NOMO-1 treated with DMSO at 0.1 percent for 48 hours (cell line): ENCODE results near the gene SIGLEC7.

Experiments
- DNase-seq: peaks from one replicate; lab custom pipeline; 2025; ENCODE audit not compliant: unreplicated experiment; lab: John Stamatoyannopoulos, UW

Gene SIGLEC7

DNA sequence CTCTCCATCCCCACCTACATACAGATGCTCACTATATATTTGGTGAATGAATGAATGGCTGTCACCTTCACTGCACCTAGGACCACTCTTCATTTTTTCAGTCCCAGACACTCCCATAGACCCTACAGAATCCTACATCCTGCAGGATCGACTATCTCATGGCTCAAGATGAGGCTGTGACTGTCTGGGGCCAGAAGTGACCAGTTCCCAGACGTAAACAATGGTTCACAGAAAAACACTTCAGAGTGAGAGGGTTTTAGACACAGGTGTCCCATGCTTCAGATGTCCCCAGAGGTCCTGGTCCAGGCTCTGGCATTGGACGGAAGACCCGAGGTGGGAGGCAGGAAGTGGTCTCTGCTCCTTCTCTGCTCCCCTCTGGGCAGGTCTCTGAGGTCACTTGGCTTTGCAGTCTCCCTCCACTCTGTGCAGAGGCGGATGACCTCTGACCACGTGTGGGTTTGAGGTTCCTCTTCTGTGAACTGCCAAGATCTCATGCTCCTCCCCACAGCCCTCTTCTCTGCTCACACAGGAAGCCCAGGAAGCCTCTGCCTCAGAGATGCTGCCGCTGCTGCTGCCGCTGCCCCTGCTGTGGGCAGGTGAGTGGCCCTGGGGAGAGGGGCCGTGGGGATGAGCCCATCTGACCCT is 24.9 kb downstream of the SIGLEC7 start:
- peak; percentile 65 for DNase-seq

DNA sequence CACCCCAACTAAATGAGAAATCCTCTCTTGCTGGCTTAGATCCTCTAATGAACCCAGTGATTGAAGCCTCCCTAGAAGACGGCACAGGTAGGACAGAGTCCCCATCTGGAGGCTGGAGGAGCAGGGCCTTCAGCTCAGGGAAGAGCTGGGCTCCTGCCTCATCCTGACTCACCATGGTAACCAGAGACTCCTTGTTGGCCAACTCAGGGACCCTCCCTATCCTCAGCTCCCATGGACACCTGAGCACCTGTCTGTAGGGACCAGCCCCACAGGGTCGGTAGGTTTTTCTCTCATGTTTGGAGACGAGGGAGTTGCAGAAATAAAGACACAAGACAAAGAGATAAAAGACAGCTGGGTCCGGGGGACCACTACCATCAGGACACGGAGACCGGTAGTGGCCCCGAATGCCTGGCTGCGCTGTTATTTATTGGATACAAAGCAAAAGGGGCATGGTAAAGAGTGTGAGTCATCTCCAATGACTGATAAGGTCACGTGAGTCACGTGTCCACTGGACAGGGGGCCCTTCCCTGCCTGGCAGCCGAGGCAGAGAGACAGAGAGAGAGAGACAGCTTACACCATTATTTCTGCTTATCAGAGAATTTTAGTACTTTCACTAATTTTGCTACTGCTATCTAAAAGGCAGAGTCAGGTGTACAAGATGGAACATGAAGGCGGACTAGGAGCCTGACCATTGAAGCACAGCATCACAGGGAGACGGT is 26.6 kb downstream of the SIGLEC7 start:
- no peak for DNase-seq

- DNase-seq: peak; percentile 37
Observed at GRCh38 chr19:51169283-51169918, 27.3 kb downstream of the SIGLEC7 start.

- DNase-seq: no peak
Observed at GRCh38 chr19:51172223-51172622, 30.1 kb downstream of the SIGLEC7 start.

GRCh38 chr19:51173681-51174080 is 31.6 kb downstream of the SIGLEC7 start:
- no peak for DNase-seq

DNA sequence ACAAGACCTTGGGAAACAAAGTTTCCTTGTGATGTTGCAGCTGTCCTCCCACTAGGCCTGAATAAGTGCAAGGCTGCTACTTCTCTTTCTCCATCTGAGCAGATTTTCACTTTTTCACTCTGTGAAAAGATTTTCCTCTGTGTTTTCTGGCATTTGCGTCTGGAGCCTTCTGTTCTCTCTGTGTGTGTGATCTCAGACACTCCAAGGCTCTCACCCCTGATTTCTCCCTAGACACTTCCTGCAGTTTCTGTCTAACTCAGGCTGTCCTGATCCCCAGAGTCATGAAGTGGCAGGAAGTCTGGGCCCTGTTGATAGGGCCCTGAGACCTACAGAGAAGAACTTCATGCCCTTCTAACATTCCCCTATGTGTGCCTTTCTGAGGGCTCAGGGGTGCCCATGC is 37.2 kb downstream of the SIGLEC7 start:
- no peak for DNase-seq

DNA sequence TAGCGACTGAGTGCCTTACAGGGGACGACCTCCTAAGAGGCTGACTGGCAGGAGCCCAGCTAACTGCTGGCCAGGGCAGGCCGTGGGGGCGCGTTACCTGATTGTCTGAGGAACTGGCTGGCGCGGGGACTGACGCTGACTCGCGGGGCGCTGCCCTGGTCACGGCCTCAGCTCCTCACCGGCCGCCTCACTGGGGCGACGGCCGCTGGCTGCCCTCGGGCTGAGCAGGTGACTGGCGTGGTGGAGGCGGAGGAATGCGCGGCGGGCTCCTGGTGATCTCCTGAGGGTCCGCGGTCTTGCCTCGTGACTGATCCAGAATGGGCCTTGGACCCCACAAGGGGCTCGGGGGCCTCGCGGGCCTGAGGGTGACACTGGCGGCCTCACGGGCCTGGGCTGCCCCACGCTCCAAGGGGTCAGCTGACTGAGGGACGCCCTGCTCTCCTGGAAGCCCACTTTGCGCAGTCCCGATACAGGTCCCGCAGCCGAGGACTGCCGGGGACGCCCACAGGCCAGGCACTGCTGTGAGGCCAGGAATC is 39.3 kb downstream of the SIGLEC7 start:
- no peak for DNase-seq

GRCh38 chr19:51181913-51182419 is 39.9 kb downstream of the SIGLEC7 start:
- DNase-seq: peak; percentile 56

DNA sequence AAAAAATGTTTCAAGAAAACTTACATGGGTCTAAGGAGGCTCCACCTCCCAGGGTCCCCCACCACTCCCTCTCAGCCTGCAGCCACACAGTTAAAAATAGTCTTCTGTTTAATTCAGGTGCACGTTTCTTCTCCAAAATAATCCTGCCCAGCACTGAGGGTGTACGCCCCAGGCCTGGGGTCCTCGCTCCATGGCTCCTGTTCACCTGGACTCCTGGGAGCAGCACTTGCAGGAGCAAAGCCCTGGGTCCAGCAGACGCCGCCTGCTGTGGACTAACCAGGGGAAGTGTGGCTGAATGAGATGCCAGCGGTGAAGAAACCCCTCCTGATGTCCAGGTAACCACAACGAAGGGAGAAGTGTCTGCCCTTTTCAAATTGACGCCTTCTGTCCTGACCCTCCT is 41.5 kb downstream of the SIGLEC7 start:
- no peak for DNase-seq

DNA sequence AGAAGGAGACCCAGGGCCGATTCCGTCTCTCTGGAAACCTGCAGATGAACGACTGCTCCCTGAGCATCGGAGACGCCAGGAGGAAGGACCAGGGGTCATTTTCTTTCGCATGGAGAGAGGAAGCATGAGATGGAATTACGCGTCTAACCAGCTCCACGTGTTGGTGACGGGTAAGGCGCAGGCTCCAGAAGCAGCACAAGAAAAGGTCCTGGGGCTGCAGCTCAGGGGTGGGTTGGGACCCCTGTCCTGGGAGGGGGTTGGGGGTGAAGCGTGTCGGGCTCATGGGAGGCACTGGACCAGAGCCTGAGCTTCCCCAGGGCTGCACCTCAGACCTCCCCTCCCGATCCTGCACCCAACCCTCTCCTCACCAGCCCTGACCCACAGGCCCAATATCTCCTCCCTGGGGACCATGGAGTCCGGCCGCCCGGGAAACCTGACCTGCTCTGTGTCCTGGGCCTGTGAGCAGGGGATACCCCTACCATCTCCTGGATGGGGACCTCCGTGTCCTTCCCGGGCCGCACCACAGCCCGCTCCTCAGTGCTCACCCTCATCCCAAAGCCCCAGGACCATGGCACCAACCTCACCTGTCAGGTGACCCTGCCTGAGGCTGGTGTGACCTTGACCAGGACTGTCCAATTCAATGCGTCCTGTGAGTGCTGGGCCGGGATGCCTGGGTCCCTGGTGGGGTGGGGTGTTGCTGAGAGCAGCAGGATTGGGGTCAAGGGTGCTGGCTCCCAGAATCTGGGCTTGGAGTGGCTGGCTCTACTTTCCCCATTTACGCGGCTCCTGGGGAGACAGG is 43.2 kb downstream of the SIGLEC7 start:
- no peak for DNase-seq

GRCh38 chr19:51185868-51186215 is 43.7 kb downstream of the SIGLEC7 start:
- no peak for DNase-seq

DNA sequence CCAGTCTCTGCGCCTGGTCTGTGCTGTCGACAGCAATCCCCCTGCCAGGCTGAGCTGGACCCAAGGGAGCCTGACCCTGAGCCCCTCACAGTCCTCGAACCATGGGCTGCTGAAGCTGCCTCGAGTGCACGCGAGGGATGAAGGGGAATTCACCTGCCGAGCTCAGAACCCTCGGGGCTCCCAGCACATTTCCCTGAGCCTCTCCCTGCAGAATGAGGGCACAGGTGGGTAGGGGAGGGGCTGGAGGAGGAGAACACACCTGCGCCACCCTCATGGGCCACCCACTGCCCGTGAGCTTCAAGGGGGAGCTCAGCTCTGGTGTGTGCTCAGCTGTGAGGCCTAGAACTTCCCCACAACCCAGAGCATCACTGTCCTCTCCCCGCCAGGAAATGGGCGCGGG is 44.2 kb downstream of the SIGLEC7 start:
- DNase-seq: no peak

GRCh38 chr19:51187395-51188226 is 45.5 kb downstream of the SIGLEC7 start:
- DNase-seq: no peak

- DNase-seq: no peak
Observed at GRCh38 chr19:51188227-51188559, 46.1 kb downstream of the SIGLEC7 start.

DNA sequence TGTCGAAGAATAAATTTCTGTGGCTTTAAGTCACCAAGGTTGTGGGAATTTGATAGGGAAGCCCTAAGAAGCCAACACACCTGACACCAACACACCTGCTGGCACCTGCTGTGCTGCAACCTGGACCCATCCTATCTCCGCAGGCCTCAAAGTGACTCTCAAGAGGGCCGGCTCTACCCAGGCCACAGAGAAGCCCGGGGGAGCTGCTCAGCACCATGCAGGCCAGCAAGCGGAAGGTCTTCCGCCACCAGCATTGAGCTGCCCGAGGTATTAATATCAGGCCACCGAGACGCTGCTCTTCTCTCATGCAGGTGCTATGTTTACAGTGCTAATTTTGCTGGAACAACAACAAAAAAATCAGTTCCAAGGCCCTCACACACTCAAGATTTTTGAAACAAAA is 50.6 kb downstream of the SIGLEC7 start:
- no peak for DNase-seq

GRCh38 chr19:51194527-51195315 is 52.6 kb downstream of the SIGLEC7 start:
- no peak for DNase-seq

- DNase-seq: no peak
Observed at GRCh38 chr19:51195316-51195586, 53.1 kb downstream of the SIGLEC7 start.

DNA sequence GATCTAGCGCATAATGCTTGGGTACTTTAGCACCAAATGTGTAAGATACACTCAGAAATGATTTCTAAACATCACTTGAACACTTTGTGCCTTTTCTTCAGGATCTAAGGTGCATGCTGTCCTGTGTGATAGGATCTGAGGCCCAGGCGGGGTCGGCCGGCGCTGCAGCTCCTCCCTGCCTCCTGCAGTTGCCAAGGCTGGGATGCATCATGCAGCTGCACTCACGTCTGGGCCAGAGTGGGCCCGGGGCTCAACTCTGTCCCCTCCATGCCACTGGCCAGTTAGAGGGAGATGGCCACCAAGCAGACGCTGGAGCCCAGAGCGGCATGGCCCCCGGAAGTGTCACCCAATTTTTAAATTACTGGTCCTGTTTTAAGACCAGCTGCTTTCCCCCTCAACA is 53.5 kb downstream of the SIGLEC7 start:
- DNase-seq: no peak

DNA sequence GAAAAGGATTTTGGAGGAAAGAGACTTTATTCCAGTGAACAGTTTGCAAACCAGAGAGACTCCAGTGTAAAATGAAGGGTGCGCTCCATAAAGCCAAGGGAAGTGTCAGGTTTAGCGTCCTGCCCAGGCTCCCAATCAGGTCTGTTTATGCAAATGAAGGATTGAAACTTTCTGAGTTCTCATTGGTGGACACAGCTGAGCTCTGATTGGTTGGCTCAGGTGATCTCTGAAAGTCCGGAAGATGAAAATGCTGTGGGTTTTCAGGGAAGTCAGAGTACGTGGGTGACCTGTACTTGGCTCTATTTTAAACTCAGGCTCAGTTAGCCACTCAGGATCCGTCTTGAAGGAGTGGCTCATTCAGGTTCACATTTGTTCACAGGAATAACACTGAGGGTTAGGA is 54.1 kb downstream of the SIGLEC7 start:
- DNase-seq: no peak

DNA sequence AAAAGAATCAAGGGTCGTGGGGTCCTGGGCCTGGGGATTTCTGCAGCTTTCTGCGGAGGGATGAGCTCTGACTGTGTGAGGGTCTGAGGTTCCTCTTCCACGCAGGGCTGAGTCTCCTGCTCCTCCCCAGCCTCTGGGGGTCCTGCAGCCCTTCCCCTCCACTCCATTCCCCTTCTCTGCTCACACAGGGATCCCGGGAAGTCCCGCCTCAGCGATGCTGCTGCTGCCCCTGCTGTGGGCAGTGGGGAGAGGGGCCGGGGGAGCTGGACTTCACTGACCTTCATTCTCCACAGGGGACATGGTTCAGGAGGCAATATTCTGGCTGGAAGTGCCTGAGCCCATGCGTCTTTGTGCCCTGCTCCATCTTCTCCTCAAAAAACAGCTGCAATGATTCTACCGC is 56.5 kb downstream of the SIGLEC7 start:
- DNase-seq: no peak
